NCI-H524 treated with DMSO at 0.1 percent for 48 hours (cell line): Measurements from ENCODE around the gene HGD.
A peak's percentile ranks its signal among the peaks of the same experiment; 100 is the strongest.
"Not testable (repeated sequence)": the region's sequence is repeated elsewhere in the genome, so short reads cannot be mapped to it uniquely, and the experiment has no call there.

Experiments used
- DNase-seq: peaks from one replicate; lab custom pipeline; 2025; lab: John Stamatoyannopoulos, UW

The HGD gene

DNA sequence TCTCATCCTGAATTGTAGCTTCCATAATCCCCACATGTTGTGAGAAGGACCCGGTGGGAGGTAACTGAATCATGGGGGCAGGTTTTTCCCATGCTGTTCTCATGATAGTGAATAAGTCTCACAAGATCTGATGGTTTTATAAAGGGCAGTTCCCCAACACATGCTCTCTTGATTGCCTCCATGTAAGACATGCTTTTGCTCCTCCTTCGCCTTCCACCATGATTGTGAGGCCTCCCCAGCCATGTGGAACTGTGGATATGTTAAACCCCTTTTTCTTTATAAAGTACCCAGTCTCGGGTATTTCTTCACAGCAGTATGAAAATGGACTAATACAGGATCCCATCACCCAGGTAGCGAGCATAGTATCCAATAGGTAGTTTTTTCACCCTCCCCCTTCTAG, 43.2 kb downstream of the HGD start:
- DNase-seq: not testable (repeated sequence)

DNA sequence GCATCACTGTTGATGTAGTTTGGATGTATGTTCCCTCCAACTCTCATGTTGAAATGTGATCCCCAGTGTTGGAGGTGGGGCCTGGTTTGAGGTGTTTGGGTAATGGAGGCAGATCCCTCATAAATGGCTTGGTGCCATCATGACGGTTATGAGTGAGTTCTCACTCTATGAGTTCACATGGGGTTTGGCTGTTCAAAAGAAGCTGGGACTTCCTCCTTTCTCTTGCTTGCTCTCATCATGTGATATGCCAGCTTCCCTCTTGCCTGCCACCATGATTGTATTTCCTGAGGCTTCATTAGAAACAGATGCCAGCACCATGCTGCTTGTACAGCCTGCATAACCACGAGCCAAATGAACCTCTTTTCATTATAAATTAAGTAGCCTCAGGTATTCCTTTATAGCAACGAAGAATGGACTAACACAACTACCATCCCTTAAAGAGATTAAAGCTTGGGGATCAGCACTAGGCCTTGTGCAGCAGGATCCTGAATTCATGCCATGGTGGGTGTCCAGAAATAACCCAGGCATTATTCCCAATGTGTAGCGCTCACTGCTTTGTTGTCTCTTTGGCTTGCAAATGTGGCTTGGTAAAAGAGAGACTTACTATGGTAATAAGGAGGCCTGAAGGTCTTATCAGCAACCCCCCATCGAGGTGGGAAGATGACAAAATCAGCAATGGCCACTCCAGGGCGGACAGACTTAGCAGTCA, 44.0 kb downstream of the HGD start:
- DNase-seq: no peak

DNA sequence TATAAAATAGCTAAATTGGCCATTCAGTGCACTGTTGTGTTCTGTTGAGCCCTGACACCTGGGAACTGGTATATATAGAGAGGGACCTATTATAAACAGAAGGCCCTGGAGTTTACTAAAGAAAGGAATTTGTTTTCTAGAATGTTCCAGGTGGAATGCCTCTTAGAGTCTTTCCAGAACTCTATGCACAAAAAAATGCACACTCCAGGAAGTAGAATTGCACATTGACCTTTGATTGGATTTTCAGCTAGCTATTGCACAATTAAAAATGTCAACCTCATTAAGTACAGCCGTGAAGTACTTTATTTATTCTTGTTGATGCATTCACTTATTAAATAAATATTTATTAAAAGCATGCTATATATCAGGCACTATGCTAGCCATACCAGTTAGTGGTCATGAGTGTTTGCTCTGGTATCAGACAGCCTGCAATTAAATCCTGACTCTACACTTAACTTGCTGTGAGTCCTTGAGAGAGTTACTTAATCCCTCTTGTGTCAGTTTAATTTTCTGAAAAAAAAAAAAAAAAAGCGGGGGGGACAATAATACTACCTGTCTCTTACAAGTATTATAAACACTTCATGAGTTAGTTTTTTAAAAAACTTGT, 45.1 kb downstream of the HGD start:
- DNase-seq: peak; percentile 73

DNA sequence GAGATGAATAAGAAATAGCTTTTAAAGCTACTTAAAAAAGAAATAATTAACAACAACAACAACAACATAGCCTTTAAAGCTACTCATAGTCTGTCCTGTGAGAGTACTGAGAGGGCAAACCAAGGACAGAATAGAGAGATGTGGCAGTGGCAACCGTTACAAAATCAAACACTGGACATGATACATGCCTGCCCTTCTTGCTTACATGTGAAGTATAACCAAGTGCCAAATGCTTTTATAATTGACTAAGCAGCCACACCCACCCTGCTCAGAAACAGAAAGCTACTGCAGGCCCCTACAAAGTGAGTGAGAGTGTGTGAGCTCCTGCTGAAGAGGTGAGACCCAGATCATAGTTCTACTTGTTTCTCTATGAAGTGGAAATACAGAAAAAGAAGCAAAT, 47.5 kb downstream of the HGD start:
- DNase-seq: peak; percentile 94

DNA sequence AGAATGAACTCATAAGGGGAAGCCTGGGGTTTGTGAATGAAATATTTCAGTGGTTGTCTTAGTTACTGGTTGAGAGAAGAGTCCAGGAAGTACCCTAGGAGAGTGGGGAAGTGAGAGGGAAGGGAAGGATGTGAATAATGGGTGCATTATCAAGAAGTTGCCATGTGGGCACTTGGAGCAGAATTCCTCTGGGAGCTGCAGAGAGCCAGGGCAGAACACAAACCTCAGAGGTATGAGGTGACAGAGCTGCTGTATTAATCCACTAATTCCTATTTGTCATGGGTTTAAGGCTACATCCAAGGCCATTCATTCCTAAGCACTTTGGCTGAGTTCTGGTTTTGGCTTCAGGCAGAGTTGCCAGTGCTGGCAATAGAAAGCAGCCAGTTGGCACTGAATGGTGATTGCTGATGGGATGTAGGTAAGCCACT, 56.9 kb downstream of the HGD start:
- DNase-seq: no peak

DNA sequence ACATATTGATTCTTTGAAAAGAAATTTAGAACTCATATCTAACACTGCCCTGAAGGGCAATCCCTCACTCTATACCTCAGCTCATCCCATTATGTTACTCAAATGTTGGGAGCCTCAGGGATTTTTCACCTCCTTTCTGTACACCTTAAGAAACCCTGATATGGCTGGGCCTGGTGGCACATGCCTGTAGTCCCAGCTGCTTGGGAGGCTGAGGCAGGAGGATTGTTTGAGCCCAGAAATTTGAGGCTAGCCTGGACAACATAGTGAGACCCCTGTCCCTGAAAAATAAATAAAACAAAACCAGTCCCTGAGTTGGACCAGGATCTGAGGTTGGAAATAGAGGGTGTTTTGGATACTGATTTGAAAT, 58.3 kb downstream of the HGD start:
- DNase-seq: no peak

DNA sequence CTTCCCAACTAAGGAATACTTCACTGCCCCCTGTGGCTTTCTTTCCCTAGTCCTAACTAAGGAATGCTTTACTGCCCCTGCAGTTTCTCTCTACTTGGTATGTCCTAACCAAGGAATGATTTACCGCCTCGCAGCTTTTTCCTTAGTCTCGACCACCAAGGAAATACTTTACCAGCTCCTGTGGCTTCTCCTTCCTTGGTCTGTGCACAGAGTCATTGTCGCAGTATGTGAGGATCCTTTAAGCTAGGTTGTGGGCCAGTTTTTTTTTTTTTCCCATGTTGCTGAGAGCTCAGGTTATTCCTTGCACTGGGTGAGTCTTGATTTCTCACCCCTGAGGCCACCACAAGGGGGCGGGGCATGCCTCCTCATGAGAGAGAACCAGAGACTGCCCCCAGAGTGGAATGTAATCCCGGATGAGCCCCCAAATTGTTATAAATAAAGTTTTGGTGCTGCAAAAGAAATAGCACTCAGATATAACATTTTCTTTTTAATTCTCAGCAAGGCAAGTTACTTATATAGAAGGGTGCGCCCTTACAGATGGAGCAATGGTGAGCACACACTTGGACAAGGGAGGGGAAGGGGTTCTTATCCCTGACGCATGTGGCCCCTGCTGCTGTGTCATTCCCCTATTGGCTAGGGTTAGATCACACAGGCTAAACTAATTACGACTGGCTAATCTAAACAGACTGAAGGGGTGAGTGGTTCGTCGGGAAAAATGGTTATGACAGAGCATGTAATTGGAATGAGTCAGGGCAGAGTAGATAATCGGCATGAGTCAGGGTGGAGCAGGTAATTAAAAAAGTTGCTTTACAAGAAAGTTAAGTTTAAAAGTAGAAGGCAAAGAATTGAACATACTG, 58.9 kb downstream of the HGD start:
- DNase-seq: no peak

DNA sequence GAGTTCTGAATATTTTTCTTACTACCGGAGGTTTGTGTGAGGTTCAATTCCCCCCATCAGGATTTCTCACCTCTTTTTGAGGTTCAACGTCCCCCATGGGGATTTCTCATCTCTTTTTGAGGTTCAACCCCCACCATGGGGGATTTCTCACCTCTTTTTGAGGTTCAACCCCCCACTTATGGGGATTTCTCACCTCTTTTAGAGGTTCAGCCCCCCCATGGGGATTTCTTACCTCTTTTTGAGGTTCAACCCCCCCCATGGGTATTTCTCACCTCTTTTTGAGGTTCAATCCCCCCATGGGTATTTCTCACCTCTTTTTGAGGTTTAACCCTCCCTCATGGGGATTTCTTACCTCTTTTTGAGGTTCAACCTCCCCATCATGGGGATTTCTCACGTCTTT, 59.6 kb downstream of the HGD start:
- no peak for DNase-seq

DNA sequence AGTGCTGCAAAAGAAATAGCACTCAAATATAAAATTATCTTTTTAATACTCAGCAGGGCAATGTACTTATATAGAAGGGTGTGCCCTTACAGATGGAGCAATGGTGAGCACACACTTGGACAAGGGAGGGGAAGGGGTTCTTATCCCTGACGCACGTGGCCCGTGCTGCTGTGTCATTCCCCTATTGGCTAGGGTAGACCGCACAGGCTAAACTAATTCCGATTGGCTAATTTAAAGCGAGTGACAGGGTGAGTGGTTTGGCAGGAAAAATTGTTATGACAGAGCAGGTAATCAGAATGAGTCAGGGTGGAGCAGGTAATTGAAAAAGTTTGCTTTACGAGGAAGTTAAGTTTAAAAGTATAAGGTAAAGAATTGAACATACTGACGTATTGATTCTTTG, 65.3 kb downstream of the HGD start:
- DNase-seq: not testable (repeated sequence)

DNA sequence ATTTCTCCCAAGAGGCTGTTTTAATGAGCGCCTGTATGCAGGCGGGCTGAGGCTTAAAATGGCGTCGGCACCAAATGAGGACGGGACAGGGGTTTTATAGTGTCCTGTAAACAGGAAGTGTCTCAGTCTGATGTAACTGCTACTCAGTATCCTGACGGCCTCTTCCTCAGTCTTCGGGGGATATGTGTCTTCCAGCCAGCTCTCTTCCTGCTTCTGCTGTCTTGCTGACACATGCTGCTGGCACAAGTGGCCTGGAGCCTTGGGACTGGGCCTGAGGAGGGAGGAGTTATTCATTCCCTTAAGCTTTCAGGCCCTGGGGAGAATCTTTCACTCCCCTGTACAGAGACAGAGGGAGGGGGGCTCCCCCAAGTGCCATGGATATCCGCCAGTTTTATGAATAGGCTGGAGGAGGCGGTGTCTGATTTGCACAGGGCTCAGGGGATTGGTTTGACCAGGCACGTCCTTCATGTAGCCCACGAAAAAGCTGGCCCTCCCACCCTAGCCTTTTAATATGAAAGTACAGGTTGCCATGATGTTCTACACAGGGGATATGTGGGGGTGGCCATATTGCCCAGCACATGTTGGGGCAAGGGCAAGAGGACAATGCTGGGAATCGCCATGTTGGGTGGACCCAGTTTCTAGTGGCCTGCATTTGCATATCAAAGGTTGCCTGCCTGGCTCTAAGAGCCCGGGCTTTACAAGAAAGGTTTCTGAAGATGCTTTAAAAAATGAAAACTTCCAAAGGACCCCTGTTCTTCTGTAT, 66.0 kb downstream of the HGD start:
- DNase-seq: no peak

DNA sequence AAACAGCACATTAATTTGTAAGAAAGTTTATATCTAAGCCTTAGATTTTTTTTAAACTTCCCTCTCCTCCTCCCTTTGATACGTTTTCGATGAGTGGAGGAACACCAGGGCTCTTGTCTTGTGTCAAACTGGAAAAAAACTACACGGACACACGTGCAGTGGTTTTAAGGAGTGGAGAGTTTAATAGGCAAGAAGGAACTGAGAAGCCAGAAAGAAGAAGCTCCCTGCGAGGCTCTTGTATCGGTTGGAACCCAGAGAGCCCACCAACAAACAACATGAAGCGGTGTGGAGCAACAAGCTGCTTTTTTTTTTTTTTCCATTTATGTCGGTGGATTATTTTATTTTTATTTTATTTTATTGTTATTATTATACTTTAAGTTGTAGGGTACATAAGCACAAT, 67.3 kb downstream of the HGD start:
- no peak for DNase-seq

DNA sequence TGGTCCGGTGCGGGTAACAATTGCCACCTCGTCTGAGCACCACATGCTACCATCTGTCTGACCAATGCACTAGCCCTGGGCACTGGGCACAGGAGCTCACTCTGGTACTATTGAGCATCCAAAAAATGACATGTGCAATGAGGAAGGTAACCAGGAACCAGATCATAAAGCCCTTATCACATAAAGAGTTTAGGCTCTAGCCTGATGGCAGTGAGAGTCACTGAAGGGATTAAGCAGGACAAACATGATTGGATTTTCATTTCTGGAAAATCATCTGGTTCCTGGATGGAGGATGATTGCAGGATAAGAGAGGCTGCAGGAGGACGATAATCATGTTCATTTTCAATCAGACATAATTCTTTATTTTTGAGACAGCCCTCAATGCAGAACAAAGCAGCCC, 73.5 kb downstream of the HGD start:
- no peak for DNase-seq

DNA sequence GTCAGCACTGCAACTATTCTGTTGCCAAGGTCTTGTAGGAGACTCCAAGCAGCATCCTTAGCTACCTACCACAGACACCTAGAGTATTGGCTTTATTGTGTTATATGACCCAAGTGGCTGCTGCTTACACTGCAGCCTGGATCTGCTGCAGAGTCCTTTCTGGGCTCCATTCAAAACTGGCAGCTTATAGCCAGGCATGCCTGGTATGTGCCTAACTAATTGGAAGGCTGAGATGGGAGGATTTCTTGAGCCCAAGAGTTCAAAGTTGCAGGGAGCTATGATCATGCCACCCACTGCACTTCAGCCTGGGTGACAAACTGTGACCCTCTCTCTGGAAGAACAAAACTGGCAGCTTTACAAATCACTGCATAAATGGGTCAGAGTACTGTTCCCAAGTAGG, 77.3 kb downstream of the HGD start:
- no peak for DNase-seq

DNA sequence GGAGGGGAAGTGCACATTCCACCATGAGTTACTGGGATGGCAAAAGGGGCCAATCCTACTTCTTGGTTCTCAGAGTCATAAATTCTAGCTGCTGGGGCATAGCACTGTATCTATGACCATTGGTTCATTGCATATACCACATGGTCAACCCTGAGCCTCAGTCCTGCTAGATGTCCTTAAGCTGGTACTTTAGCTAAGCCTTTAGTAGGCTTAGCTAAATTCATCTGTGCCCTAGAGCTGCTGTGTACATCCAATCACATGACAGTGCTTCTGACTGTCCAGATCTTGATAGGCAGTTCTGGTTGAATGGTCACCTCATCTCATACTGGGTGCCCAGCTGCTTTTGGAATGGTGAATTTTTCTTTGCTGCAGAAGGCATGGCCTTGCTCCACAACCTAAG, 77.7 kb downstream of the HGD start:
- peak; percentile 54 for DNase-seq

DNA sequence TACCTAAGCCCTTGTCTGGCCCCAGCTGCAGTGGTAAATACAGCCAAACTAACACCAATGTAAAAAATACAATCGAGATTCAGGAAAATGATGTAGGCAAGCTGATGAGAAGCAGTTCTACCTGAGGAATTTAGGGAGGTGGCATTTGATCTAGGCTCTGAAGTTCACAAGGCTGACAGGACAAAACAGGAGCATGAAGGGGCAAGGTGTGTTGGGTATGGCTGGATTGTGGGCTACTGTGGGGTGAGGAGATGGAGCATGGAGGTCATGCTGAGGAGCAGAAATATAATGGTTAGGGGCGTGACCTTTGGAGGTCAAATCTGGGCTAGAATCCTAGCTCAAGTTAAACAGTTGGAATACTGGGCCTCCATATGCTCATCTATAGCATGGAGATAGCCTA, 79.4 kb downstream of the HGD start:
- no peak for DNase-seq

DNA sequence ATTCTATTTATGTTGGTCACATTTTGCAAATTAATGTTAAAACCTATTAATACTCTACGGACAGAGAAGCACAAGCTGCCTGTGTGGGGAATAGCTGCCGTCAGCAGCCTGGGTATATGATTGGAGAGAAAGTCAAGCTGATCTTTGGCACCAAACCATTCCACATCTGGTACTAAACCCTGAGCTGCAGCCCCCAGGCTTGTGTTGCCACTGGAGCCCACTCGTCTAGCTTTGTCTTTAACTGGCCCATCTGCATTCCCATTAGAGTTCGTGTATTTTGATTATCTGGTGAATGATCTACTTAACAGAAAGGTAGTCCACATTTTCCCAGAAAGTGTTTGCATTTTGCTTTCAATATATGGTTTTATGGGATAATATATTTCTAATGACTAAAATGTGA, 80.5 kb downstream of the HGD start:
- DNase-seq: no peak

DNA sequence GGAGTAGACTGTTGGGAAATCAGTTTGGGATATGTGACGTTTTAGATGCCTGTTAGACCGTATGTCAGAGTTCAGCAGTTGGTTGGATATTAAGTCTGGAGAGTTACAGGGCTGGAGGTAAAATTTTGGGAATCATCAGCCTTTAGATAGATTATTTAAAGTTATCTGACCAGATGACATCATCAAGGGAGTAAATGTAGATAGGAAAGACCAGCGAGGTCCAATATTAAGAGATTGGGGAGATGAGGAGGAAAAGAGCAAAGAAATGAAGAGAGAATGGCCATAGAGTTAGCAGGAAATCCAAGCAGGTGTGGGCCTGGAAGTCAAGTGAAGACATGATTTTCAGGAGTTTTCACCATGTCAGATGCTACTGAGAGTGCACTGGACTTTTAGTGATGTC, 82.8 kb downstream of the HGD start:
- no peak for DNase-seq

DNA sequence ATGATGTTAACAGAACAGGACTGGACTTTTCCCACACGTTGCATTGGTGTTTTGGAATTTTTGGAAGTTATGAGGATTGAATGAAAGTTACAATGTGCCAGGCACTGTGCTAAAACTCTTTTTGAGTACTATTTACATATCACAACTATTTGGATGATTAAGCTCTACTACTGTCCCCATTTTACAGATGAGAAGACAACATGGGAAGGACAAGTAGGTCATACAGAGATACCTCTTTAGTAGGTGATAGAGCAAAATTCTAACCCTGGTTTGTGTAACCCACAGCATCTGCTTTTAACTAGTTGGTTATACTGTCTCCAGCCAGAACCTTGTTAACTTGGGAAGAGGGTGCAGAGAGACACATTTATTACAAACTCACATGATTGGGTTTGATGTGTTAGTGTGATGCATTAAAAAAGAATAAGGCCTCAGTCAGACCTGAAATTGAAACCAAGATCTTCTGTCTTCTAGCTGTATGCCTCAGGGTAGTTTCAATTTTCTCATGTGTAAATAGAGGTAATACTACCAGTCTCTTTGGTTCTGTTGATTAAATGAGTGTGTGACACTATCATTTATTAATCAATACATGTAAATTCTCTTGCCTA, 84.5 kb downstream of the HGD start:
- DNase-seq: no peak

DNA sequence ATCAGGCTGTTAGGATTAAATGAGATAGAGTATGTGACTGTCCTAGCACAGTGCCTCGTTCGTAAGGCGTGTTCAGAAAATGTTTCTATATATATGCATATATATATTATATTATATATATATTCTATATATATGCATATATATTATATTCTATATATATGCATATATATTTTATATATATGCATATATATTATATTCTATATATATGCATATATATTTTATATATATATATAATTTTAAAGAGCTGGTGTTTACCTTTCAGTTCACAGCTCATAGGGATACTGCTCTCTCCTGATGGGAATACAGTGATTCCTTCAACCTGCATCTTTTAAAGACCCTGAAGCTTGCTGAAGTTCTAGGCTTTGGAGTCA, 85.2 kb downstream of the HGD start:
- no peak for DNase-seq

DNA sequence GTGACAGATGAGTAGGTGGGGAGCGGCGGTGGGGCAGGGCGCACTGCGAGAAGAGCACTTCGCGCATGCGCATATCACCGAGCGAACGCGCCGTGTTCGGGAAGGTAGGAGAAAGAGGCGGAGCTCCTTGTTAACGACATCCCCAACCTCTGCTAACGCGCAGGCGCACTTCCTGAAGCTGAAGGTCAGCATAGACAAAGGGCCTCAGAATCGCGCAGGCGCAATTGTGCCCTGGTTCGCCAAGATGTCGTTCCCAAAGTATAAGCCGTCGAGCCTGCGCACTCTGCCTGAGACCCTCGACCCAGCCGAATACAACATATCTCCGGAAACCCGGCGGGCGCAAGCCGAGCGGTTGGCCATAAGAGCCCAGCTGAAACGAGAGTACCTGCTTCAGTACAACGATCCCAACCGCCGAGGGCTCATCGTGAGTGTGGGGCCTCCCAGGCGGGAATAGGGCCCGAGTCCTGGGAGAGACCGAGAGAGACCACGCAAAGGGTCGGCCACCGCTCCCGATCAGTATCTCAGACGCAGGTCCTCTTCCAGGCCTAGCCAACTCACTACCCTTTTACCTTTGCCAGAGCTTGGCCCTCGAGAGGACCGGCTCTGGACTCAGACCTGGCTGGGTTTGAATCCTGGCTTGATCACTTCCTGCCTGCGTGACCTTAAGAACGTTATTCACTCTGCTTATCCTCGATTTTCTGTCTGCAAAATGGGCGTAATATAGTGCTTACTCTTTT, 85.8 kb downstream of the HGD start, which contains the start of gene NDUFB4:
TSS of gene NDUFB4 (plus strand) at position 221 of the 737 bp plus-strand sequence. CDS start at position 245, 24 bp downstream.
- peak; percentile 97 for DNase-seq

DNA sequence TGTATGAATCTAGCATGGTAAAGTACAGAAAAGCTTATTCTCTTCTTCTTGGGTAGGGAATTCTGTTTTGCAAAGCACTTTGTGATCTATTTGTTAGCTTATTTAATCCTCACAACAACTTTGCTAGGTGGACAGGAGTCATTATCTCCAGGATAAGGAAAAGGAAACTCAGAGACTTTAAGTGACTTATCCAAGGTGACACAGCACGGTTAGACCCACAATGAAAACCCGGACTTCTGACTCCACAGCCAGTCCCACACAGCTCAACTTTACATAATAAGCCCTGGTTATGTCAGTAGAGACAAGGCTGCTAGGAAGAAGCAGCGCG, 86.3 kb downstream of the HGD start:
- no peak for DNase-seq
